HepG2 (cell line): ENCODE data around the gene PLCG1. TPM values are rescaled to one million over a fixed set of nuclear protein-coding genes. Genes with fewer than 3 reads are reported as not detected.

ENCODE experiments used
- ATAC-seq: fragments of 200-7000 bp; cut with Tn5 transposase; 3 replicates; pipeline ENCODE4 v1.9.1; 2020; ENCODE audit warnings: mild to moderate bottlenecking, moderate library complexity
- BruUV-seq: library from RNA; stranded (reverse); fragments of 400-500 nt; replicated peaks from 2 replicates; lab custom pipeline; 2021; lab: Mats Ljungman, UMichigan
- CTCF ChIA-PET: fragments of 300-600 bp; formaldehyde crosslinking; extraction: SDS; loops from one replicate; lab custom pipeline; 2021; ENCODE audit warnings: low total read pairs, inconsistent platforms, low intra/inter-chr PET ratio; lab: Yijun Ruan, JAX
- POLR2A ChIA-PET: fragments of 350-600 bp; sonication (Branson Sonifier 250); formaldehyde crosslinking; loops from one replicate; lab custom pipeline; 2020; ENCODE audit warnings: antibody characterized with exemption, inconsistent platforms; lab: Yijun Ruan, JAX
- DNase-seq: peaks from one replicate; pipeline ENCODE4 v3.0.0-alpha.2; 2015; ENCODE audit warnings: low spot score
- FAIRE-seq: peaks from 3 replicates; lab custom pipeline; 2011; peaks lifted over from hg19 to GRCh38; lab: Jason Lieb, UNC
- H2AFZ ChIP-seq: one replicate; pipeline ENCODE4 v1.6.1; 2011; ENCODE audit warnings: low read length, inconsistent platforms
- H3K27ac ChIP-seq: fragments of 300-600 bp; 3 replicates; pipeline ENCODE4 v1.8.0; 2011; ENCODE audit warnings: mixed run types, mild to moderate bottlenecking, mixed read lengths, low read length, inconsistent platforms; ENCODE audit not compliant: insufficient read depth; ENCODE audit errors: extremely low read length
- H3K27me3 ChIP-seq, 2 experiments: fragments of 200-600 bp in 1 of 2; 2 replicates in 1 of 2; 3 replicates in 1 of 2; pipeline versions ENCODE4 v1.6.0 to v1.8.0; 2011; ENCODE audit warnings: low read length in 2 of 2, mild to moderate bottlenecking in 2 of 2, moderate library complexity in 2 of 2, inconsistent platforms in 1 of 2; ENCODE audit not compliant: insufficient read depth in 2 of 2, control insufficient read depth in 1 of 2
- H3K36me3 ChIP-seq, 2 experiments: fragments of 200-600 bp in 1 of 2; replicated peaks in 1 of 2; 2 replicates in 1 of 2; 3 replicates in 1 of 2; pipeline versions ENCODE4 v1.5.1 to v1.8.0; 2011; ENCODE audit warnings: low read length in 2 of 2, inconsistent platforms in 1 of 2; ENCODE audit not compliant: insufficient read depth in 2 of 2, control insufficient read depth in 1 of 2
- H3K4me1 ChIP-seq: 2 replicates; pipeline ENCODE4 v1.5.1; 2012; ENCODE audit warnings: low read length, inconsistent platforms; ENCODE audit not compliant: insufficient read depth
- H3K4me2 ChIP-seq: 2 replicates; pipeline ENCODE4 v1.6.0; 2011; ENCODE audit warnings: low read depth, low read length, inconsistent platforms
- H3K4me3 ChIP-seq, 3 experiments: fragments of 200-600 bp in 1 of 3; sonication (generic), shearing (Covaris generic) in 1 of 3; replicated peaks in 1 of 3; 2 replicates each; pipeline ENCODE4 v1.5.1; 2011 to 2016; ENCODE audit warnings: low read length in 3 of 3, inconsistent platforms in 2 of 3, low read depth in 2 of 3, mild to moderate bottlenecking in 2 of 3, control low read depth in 1 of 3, mixed read lengths in 1 of 3; ENCODE audit not compliant: insufficient read depth in 1 of 3
- H3K79me2 ChIP-seq: one replicate; pipeline ENCODE4 v1.6.1; 2011; ENCODE audit warnings: low read length, inconsistent platforms; ENCODE audit not compliant: insufficient read depth
- H3K9ac ChIP-seq: 2 replicates; pipeline ENCODE4 v1.6.0; 2011; ENCODE audit warnings: mild to moderate bottlenecking, low read depth, low read length, inconsistent platforms; ENCODE audit not compliant: insufficient read depth
- H3K9me3 ChIP-seq: 2 replicates; pipeline ENCODE4 v1.5.1; 2012; ENCODE audit warnings: mild to moderate bottlenecking, low read length
- H4K20me1 ChIP-seq: 2 replicates; pipeline ENCODE4 v1.6.0; 2011; ENCODE audit warnings: inconsistent platforms, mild to moderate bottlenecking, low read length, moderate library complexity; ENCODE audit not compliant: insufficient read depth
- EED ChIP-seq: sonication (generic); formaldehyde crosslinking; IDR thresholded peaks from 2 replicates; pipeline ENCODE4 v1.5.0; 2020; ENCODE audit warnings: mild to moderate bottlenecking, missing genetic modification reagents
- FLYWCH1 ChIP-seq: sonication (generic); formaldehyde crosslinking; IDR thresholded peaks from 2 replicates; pipeline ENCODE4 v1.8.1; 2023; ENCODE audit warnings: mild to moderate bottlenecking, missing genetic modification reagents
- FOXA1 ChIP-seq, 2 experiments: fragments of 450-650 bp in 1 of 2; sonication (generic) in 1 of 2; formaldehyde crosslinking in 1 of 2; IDR thresholded peaks; 2 replicates each; pipeline versions ENCODE4 v1.4.0 to v1.6.1; 2016 to 2020; ENCODE audit warnings: missing genetic modification reagents in 1 of 2
- HIVEP1 ChIP-seq: sonication (generic); formaldehyde crosslinking; IDR thresholded peaks from 2 replicates; pipeline ENCODE4 v1.4.0; 2020; ENCODE audit warnings: mild to moderate bottlenecking, missing genetic modification reagents
- HMG20B ChIP-seq: conservative IDR thresholded peaks from 2 replicates; pipeline ENCODE4 v1.6.1; 2016; ENCODE audit warnings: missing genetic modification reagents, missing compliant biosample characterization
- HOXA9 ChIP-seq: sonication (generic); formaldehyde crosslinking; IDR thresholded peaks from 2 replicates; pipeline ENCODE4 v1.8.1; 2022; ENCODE audit warnings: missing genetic modification reagents, mild to moderate bottlenecking, moderate library complexity, borderline replicate concordance
- KDM1A ChIP-seq: IDR thresholded peaks from 2 replicates; pipeline ENCODE4 v1.6.1; 2016; ENCODE audit warnings: missing compliant biosample characterization
- MED8 ChIP-seq: sonication (generic); formaldehyde crosslinking; IDR thresholded peaks from 2 replicates; pipeline ENCODE4 v1.8.1; 2023; ENCODE audit warnings: mild to moderate bottlenecking, missing genetic modification reagents; ENCODE audit not compliant: insufficient replicate concordance
- MIER3 ChIP-seq: IDR thresholded peaks from 2 replicates; pipeline ENCODE4 v1.6.1; 2016; ENCODE audit warnings: missing compliant biosample characterization, borderline replicate concordance
- PHF8 ChIP-seq: sonication (generic); formaldehyde crosslinking; IDR thresholded peaks from 2 replicates; pipeline ENCODE4 v1.5.0; 2020; ENCODE audit warnings: missing genetic modification reagents
- RAD21 ChIP-seq: fragments of 450-650 bp; formaldehyde crosslinking; IDR thresholded peaks from 2 replicates; pipeline ENCODE4 v1.5.0; 2020; ENCODE audit warnings: mild to moderate bottlenecking
- SALL1 ChIP-seq: sonication (generic); formaldehyde crosslinking; IDR thresholded peaks from 2 replicates; pipeline ENCODE4 v1.8.0; 2022; ENCODE audit warnings: mild to moderate bottlenecking, missing genetic modification reagents
- ZBTB8A ChIP-seq: sonication (generic); formaldehyde crosslinking; IDR thresholded peaks from 2 replicates; pipeline ENCODE4 v1.4.0; 2020; ENCODE audit warnings: mild to moderate bottlenecking, low read depth, missing genetic modification reagents, borderline replicate concordance
- ZC3H4 ChIP-seq: sonication (generic); formaldehyde crosslinking; IDR thresholded peaks from 2 replicates; pipeline ENCODE4 v1.4.0; 2020; ENCODE audit warnings: missing genetic modification reagents, borderline replicate concordance
- ZNF496 ChIP-seq: sonication (generic); formaldehyde crosslinking; IDR thresholded peaks from 2 replicates; pipeline ENCODE4 v1.8.1; 2023; ENCODE audit warnings: mild to moderate bottlenecking, moderate library complexity, missing genetic modification reagents; ENCODE audit not compliant: insufficient replicate concordance
- ZNF547 ChIP-seq: sonication (generic); formaldehyde crosslinking; IDR thresholded peaks from 2 replicates; pipeline ENCODE4 v1.5.1; 2020; ENCODE audit warnings: mild to moderate bottlenecking, missing genetic modification reagents
- ZNF558 ChIP-seq: sonication (generic); formaldehyde crosslinking; IDR thresholded peaks from 2 replicates; pipeline ENCODE4 v1.9.0; 2022; ENCODE audit warnings: mild to moderate bottlenecking, missing genetic modification reagents, borderline replicate concordance
- ZNF589 ChIP-seq: sonication (generic); formaldehyde crosslinking; conservative IDR thresholded peaks from 2 replicates; pipeline ENCODE4 v1.8.0; 2022; ENCODE audit warnings: mild to moderate bottlenecking, moderate library complexity, missing genetic modification reagents
- ZNF598 ChIP-seq: sonication (generic); formaldehyde crosslinking; IDR thresholded peaks from 2 replicates; pipeline ENCODE4 v1.5.1; 2020; ENCODE audit warnings: mild to moderate bottlenecking, missing genetic modification reagents, borderline replicate concordance
- ZNF768 ChIP-seq: sonication (generic); formaldehyde crosslinking; IDR thresholded peaks from 2 replicates; pipeline ENCODE4 v1.4.0; 2020; ENCODE audit warnings: missing genetic modification reagents
- WGBS: methylation state at CpG from one replicate; pipeline ENCODE4 v1.1.6; 2017; ENCODE audit warnings: low lambda C conversion rate; 5-methylcytosine and 5-hydroxymethylcytosine counted together
- in situ Hi-C: cut with HindIII; loops from 2 replicates; pipeline ENCODE4 v1.10.0; 2017; ENCODE audit warnings: low pct_unique_long_range_greater_than_20kb; ENCODE audit not compliant: extremely low pct_ligation_motif_present
- intact Hi-C: fragments of 100-400 bp; cut with micrococcal nuclease; formaldehyde crosslinking; loops from one replicate; pipeline ENCODE4 v1.10.0; 2022; ENCODE audit not compliant: unreplicated experiment
- polyA plus RNA-seq, 8 experiments: library from polyadenylated mRNA; depleted of rRNA in 3 of 8; stranded (reverse) in 7 of 8; unstranded in 1 of 8; fragments of >200 nt; fragmentation: Illumina TruSeq in 4 of 8; extraction: Trizol in 4 of 8; gene quantifications; 2 replicates each; pipeline versions ENCODE4 v1.2.1 to v1.2.3, GENCODE V29; 2011 to 2016; ENCODE audit warnings: low read depth in 4 of 8, missing spikeins in 1 of 8, mixed read lengths in 1 of 8; ENCODE audit not compliant: insufficient read depth in 1 of 8
- total RNA-seq, 5 experiments: library from RNA; depleted of rRNA; stranded (reverse); fragments of >200 nt; fragmentation: Illumina TruSeq; extraction: Trizol; gene quantifications; 2 replicates each; pipeline ENCODE4 v1.2.3, GENCODE V29; 2016; ENCODE audit warnings: low read depth in 1 of 5
- TF ChIP-seq, protein P1 (sequence below): sonication (generic); formaldehyde crosslinking; conservative IDR thresholded peaks from 2 replicates; pipeline ENCODE4 v1.4.0; 2020; ENCODE audit warnings: missing genetic modification reagents
- TF ChIP-seq, protein P2 (sequence below): sonication (generic); formaldehyde crosslinking; IDR thresholded peaks from 2 replicates; pipeline ENCODE4 v1.9.0; 2021; ENCODE audit warnings: missing genetic modification reagents, borderline replicate concordance

Gene PLCG1
- total and polyA plus RNA-seq, 2 of the 13 experiments (the other 11 are each of a cell fraction or from before 2014, with no cell fraction given): 85.3 to 158 TPM

GRCh38 chr20:41131594-41132387 is 5.6 kb upstream of the PLCG1 start:
- no TSS peak for BruUV-seq
- ChIA-PET POLR2A (interaction anchor here (0.7 kb wide), 1 partner anchor 103 kb away, joined by 3 read pairs; the partner anchor contains the start of gene TOP1), CTCF (interaction anchor here (0.6 kb wide), 1 partner anchor 458 kb away, joined by 3 read pairs; no protein-coding TSS in a partner anchor)
- 53% methylated on average over 5 of the region's 5 CpGs for WGBS
- in situ Hi-C loops (loop anchor here (10.0 kb wide), 1 partner anchor 203 kb away; no protein-coding TSS in a partner anchor), intact Hi-C loops (no loop called here)
- Histone ChIP-seq H3K4me1 (peaks cover 57% of the 10 kb centered on the region), H3K4me2 (no peak overlapping the region), H3K36me3 (no peaks in the 10 kb centered on the region), H3K27me3 (no peaks in the 10 kb centered on the region), H3K9ac (no peak overlapping the region), H2AFZ (no peak overlapping the region), H4K20me1 (no peaks in the 10 kb centered on the region), H3K79me2 (no peaks in the 10 kb centered on the region), H3K4me3 (no peak overlapping the region), H3K9me3 (no peaks in the 10 kb centered on the region), H3K27ac (no peak overlapping the region)
- ATAC-seq: no peak
- DNase-seq: no peak
- no peak for FAIRE-seq
- TF ChIP-seq EED (CRISPR knock-in tag) (no peak), ZNF558 (no peak), HMG20B (CRISPR knock-in tag) (no peak), ZNF547 (CRISPR knock-in tag) (no peak), HOXA9 (CRISPR knock-in tag) (no peak), PHF8 (no peak), MIER3 (CRISPR knock-in tag) (no peak), HIVEP1 (CRISPR knock-in tag) (0 out of 2 replicates have a peak, but pooled peaks have one; percentile 32), ZNF768 (CRISPR knock-in tag) (no peak), ZNF598 (CRISPR knock-in tag) (peak; percentile 49; the same call in 1 of the 2 replicates), ZNF496 (no peak), ZBTB8A (CRISPR knock-in tag) (no peak), KDM1A (CRISPR knock-in tag) (no peak), SALL1 (CRISPR knock-in tag) (0 out of 2 replicates have a peak, but pooled peaks have one; percentile 8), ZC3H4 (CRISPR knock-in tag) (no peak), FOXA1 (IDR thresholded peaks at IDR 0.05) (no peak), FOXA1 (CRISPR knock-in tag; IDR thresholded peaks at IDR 0.05) (no peak), ZNF589 (no peak), MED8 (no peak), FLYWCH1 (CRISPR knock-in tag) (0 out of 2 replicates have a peak, but pooled peaks have one; percentile 45), RAD21 (CRISPR knock-in tag) (no peak)
- TF ChIP-seq, protein P1, sequence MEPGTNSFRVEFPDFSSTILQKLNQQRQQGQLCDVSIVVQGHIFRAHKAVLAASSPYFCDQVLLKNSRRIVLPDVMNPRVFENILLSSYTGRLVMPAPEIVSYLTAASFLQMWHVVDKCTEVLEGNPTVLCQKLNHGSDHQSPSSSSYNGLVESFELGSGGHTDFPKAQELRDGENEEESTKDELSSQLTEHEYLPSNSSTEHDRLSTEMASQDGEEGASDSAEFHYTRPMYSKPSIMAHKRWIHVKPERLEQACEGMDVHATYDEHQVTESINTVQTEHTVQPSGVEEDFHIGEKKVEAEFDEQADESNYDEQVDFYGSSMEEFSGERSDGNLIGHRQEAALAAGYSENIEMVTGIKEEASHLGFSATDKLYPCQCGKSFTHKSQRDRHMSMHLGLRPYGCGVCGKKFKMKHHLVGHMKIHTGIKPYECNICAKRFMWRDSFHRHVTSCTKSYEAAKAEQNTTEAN (CRISPR knock-in tag): no peak
- TF ChIP-seq, protein P2, sequence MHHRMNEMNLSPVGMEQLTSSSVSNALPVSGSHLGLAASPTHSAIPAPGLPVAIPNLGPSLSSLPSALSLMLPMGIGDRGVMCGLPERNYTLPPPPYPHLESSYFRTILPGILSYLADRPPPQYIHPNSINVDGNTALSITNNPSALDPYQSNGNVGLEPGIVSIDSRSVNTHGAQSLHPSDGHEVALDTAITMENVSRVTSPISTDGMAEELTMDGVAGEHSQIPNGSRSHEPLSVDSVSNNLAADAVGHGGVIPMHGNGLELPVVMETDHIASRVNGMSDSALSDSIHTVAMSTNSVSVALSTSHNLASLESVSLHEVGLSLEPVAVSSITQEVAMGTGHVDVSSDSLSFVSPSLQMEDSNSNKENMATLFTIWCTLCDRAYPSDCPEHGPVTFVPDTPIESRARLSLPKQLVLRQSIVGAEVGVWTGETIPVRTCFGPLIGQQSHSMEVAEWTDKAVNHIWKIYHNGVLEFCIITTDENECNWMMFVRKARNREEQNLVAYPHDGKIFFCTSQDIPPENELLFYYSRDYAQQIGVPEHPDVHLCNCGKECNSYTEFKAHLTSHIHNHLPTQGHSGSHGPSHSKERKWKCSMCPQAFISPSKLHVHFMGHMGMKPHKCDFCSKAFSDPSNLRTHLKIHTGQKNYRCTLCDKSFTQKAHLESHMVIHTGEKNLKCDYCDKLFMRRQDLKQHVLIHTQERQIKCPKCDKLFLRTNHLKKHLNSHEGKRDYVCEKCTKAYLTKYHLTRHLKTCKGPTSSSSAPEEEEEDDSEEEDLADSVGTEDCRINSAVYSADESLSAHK (CRISPR knock-in tag): no peak
